Prostate gland (tissue), 2 donors: ENCODE data around the gene ATG16L2.

Experiments
- CTCF ChIP-seq, 4 experiments: fragments of 200-600 bp in 2 of 4; fragments of 450-650 bp in 2 of 4; sonication (generic) in 2 of 4; IDR thresholded peaks; 1 replicate in 3 of 4; 2 replicates in 1 of 4; pipeline ENCODE4 v1.5.1; 2016 to 2019; ENCODE audit warnings: antibody characterized with exemption in 4 of 4, mild to moderate bottlenecking in 2 of 4, moderate library complexity in 2 of 4
- POLR2A ChIP-seq: fragments of 450-650 bp; IDR thresholded peaks from one replicate; pipeline ENCODE4 v1.6.1; 2016; ENCODE audit warnings: antibody characterized with exemption, mild to moderate bottlenecking

DNA sequence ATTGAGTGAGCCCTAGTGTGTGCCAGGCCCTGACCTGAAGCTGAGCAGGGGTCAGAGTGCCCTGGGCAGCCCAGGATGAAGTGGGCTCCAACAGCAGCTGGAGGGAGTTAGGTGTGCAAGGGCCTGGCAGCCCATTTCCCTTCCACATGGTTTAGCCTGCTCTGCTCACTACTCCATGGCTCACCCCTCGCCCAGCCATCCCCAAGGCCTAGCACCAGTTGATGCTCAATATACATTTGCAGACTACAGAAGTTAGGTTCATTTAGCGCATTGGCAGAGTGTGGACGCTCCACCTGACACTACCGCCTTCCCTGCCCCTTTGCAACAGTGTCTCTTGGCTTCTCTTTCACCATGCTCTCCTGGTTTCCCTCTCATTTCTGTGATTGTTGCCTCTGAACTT lies 3.8 kb downstream of the ATG16L2 start:
- no peak for TF ChIP-seq CTCF (IDR thresholded peaks at IDR 0.05)
- no peak for TF ChIP-seq POLR2A
